SH-SY5Y (cell line): ENCODE measurements around the gene HOXB5.

Experiments used
- GATA2 ChIP-seq: IDR thresholded peaks from 2 replicates; pipeline ENCODE4 v1.6.1; 2011; ENCODE audit warnings: mild to moderate bottlenecking, low read depth, low read length
- GATA3 ChIP-seq: IDR thresholded peaks from 2 replicates; pipeline ENCODE4 v1.6.1; 2011; ENCODE audit warnings: low read depth, mild to moderate bottlenecking, low read length, moderate library complexity

HOXB5 gene

GRCh38 chr17:48593126-48593829, at the start of gene HOXB5:
TSS of gene HOXB5 (minus strand) at chr17:48593779. CDS start at chr17:48593682, 97 bp downstream.
- TF ChIP-seq GATA3 (no peak), GATA2 (no peak)

GRCh38 chr17:48642843-48643696, 49.5 kb upstream of the HOXB5 start:
- no peak for TF ChIP-seq GATA2
- no peak for TF ChIP-seq GATA3

GRCh38 chr17:48642059-48642842, 48.7 kb upstream of the HOXB5 start:
- TF ChIP-seq GATA2 (no peak), GATA3 (no peak)

DNA sequence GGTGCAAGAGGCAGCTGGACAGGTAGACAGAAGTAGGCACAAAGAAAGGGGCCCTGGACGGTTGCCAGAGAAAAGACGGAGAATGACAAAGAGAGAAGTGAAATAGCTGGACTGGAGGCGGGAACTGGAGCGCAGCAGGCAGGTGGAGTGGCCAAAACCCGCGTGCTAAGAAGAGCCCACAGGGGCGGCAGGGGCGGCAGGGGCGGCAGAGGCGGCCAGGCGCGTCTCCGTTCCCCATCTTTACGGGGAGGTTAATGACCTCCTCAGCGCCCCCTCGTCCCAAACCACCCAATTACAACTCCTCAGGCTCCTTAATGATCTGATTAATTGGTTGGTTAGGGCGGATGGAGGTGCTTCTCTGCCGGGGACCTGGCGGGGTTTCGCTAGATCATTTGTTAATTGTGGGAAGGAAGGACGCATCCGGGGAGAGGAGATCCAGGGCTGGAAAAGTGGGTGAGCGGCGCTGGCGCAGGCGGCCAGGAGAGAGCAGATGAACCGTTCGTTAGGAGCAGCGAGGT, 48.0 kb upstream of the HOXB5 start:
- TF ChIP-seq GATA2 (no peak), GATA3 (no peak)

DNA sequence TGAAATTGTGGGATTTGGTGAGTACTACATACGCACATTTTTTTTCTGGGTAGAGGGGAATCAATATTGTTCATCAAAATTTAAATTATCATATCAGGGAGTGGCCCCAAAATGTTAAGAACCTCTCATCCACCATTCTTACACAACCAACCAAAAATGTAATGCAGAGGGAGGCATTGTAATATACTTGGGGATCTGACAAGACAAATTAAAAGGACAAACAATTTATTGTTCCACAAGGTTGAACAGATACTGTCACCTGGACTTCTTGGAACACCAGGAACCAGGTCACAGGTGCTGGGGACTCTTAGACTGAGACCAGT, 47.2 kb upstream of the HOXB5 start:
- TF ChIP-seq GATA2: no peak
- no peak for TF ChIP-seq GATA3

DNA sequence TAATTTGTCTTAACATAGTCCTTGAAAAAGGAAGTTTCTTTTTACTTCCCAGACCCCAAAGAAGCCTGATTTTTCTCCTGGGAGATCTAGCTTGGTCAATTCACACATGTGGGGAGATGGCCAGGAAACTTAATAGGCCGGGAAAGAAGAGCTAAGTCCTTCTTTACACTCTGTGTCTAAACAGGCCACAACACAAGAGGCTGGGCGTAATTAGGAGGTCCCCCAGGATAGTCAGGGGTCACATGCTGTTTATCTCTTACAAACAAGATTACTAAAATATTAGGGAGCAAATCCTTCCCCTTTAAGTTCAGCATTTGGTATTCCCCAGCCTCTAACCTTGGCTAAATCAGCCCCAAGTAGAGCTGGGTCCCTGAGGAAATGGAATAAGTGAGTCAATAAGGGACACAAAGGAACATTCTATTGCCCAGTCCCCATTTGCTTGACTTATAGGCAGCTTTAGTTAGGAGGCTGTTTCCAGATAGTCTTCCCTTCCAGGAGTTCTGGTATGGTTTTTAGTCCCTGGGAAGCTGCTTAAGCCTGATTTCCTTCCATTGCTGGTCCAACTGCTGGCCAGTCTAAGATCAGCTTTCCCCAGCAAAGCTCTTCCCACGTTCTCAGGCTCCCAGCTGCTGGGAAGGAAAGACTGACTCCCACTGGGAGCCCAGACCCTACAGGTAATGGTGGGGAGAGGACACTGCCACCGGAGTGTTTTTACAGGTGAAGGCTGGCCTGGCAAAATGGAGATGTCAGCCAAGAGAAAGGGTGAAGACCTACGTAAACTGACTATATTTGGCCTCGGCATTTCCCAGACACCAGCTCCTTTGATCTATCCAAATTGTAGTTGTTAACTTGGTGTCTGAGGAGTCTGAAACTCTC, 46.6 kb upstream of the HOXB5 start:
- TF ChIP-seq GATA2 (no peak), GATA3 (no peak)

GRCh38 chr17:48639136-48639535, 45.6 kb upstream of the HOXB5 start:
- TF ChIP-seq GATA2 (no peak), GATA3 (no peak)

DNA sequence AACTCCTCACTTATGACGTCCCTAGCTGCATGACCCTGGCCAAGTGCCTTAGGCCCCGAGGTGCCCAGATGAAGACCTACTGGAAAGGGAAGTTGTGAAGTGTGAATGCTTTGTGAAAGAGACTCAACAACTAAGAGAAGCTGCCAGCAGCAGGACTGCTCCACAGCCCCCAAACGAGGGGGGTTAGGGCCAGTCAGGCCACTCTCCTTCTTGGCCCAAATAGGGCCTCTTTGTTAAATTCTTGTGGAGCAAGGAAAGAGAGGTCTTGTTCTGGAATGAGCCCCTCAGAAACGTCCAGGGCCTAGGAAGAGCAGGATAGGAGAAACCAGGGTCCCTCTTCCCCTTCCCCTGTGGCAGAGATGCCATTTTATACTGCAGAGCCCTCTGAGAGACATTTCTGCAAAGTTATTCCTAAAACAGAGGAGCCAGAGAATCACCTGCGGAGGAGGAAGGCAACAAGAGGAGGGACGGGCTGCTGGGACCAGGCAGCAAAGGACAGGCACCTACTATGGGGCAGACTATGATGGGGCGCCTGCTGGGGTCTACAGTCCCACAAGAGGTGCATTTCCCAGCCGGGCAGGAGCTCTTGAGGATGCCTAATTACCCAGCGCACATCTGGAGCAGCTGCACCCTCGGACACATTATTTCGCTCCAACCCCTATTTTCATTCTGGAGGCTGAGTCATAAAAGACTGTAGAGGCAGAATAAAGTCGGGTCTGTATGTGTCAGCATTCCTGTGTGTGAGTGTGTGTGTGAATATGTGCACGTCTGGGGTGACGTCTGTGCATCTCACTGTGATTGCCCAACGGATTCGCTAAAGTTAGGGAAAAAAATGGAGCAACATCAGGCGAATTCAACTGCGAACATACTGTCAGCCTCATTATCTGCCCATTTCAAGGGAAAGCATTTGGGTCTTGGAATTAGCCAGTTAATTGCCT, 44.0 kb upstream of the HOXB5 start:
- TF ChIP-seq GATA2: no peak
- TF ChIP-seq GATA3: no peak

DNA sequence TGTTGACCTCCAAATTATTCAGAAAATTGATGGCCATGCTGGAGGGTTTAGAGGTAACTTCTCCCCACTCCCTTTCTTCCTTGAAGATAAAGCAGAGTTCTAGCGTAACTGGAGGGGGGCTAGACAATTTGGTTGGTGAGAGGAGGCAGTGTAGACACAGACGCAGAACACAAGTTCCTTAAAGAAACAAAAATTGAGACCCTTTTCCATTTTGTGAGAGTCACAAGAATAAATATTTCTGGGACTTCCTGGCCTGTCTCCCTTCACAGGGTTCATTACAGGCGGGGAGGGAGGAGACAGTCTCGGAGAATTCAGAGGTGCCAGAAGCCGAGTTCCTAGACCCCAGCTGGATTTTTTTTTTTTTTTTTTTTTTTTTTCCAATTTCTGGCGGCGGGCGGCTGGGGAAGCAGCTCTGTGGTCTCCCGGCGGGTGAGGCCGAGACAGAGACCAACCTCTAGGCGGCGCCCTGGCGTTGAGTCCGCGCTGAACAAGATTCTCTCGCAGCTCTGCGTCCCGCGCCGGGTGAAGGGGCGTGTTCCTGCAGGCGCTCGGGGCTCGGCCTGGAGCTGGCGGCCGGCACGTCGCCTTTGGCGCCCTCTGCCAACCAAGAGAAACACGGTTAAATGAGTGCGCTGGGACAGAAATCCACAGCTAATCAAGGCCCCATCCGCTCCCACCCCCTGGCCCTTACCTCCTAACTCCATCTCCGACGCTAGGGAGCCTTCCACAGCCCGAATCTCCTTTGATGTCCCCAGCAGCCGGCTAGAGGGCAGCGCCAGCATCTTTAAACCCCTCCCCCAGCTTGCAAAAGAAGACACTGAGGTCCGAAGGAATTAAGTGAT, 42.8 kb upstream of the HOXB5 start:
- TF ChIP-seq GATA2: no peak
- TF ChIP-seq GATA3: no peak

DNA sequence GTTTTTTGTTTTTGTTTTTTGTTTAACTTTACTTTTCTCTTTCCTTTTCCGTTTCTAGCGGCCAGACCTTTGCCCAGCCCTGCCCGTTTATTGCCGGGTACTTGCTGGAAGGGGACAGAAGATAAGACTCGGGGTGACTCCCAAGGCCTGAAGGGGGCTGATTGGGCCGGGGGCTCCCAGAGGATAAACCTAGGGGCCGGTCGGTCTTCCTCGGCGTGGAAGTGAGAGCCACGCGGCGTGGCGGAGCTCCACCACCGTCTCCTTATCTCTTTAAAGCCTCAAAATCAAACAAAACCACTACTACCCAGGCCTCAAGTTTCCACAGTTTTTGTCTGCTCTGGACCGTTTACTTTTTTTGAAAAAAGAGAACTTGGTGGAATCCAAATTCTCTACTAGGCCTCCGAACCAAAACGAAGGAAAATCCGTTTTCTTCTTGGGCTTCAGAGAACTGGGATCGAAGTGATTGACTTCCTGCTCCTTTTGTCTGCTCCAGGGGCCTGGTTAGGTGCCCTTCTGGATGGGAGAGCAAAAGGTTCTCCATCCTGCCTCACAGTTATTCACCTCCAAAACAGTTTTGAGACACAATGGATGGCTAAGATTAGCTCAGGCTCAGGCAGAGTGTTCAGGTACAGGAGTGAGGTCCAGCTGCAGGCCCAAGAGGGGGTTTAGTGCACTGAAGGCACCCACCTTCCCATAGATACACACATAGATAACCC, 41.1 kb upstream of the HOXB5 start:
- no peak for TF ChIP-seq GATA3

- TF ChIP-seq GATA3 (no peak), GATA2 (no peak)
These were observed 39.7 kb upstream of the HOXB5 start for GRCh38 chr17:48633266-48633677.
